Endothelial cell of umbilical vein (primary cell): ENCODE results near the gene TEX13C.

Experiments used
- CTCF ChIP-seq, 2 donors: IDR thresholded peaks; 1 replicate in 1 of 2; 2 replicates in 1 of 2; pipeline ENCODE4 v1.5.1; 2011; ENCODE audit warnings: low read length in 2 of 2, mild to moderate bottlenecking in 2 of 2, moderate library complexity in 2 of 2, control low read depth in 1 of 2, inconsistent platforms in 1 of 2, low read depth in 1 of 2; ENCODE audit not compliant: insufficient read depth in 1 of 2; ENCODE audit errors: extremely low read depth in 1 of 2
- EZH2 ChIP-seq: IDR thresholded peaks from 2 replicates; pipeline ENCODE4 v1.6.1; 2012; ENCODE audit warnings: borderline replicate concordance, low read depth, mild to moderate bottlenecking, moderate library complexity, low read length, inconsistent platforms; ENCODE audit not compliant: severe bottlenecking
- JUN ChIP-seq: IDR thresholded peaks from 2 replicates; pipeline ENCODE4 v1.6.1; 2011; ENCODE audit warnings: borderline replicate concordance, low read depth; ENCODE audit not compliant: insufficient read length, insufficient read depth
- MAX ChIP-seq: IDR thresholded peaks from 2 replicates; pipeline ENCODE4 v1.6.1; 2011; ENCODE audit not compliant: insufficient read depth, insufficient read length
- MYC ChIP-seq: IDR thresholded peaks from one replicate; pipeline ENCODE4 v1.6.1; 2011; ENCODE audit warnings: mild to moderate bottlenecking, low read depth, low read length
- POLR2A ChIP-seq: IDR thresholded peaks from 2 replicates; pipeline ENCODE4 v1.6.1; 2012; ENCODE audit warnings: low read depth, mild to moderate bottlenecking, control low read depth, low read length

- TF ChIP-seq CTCF (IDR thresholded peaks at IDR 0.05; ENCODE audit: extremely low read depth in 1 of 2, insufficient read depth in 1 of 2, low read depth in 1 of 2, low read length in 2 of 2) = no peak
- no peak for TF ChIP-seq POLR2A
- TF ChIP-seq MYC = no peak
- TF ChIP-seq MAX = no peak
- no peak for TF ChIP-seq JUN
- no peak for TF ChIP-seq EZH2
These were observed 30.5 kb upstream of the TEX13C start for GRCh38 chrX:125289209-125289608.
